Right lobe of liver (tissue), 6 donors: ENCODE measurements around the gene H6PD. TPM values are rescaled to one million over a fixed set of nuclear protein-coding genes. Genes with fewer than 3 reads are reported as not detected.
A peak's percentile ranks its signal among the peaks of the same experiment; 100 is the strongest.

ENCODE experiments used
- ATAC-seq, 4 donors: fragments of 200-7000 bp; cut with Tn5 transposase; one replicate each; pipeline ENCODE4 v1.9.1; 2020; ENCODE audit warnings: mild to moderate bottlenecking in 4 of 4, moderate library complexity in 4 of 4
- DNase-seq, 3 donors: peaks; one replicate each; pipeline ENCODE4 v3.0.0-alpha.2; 2020
- H3K27ac ChIP-seq, 3 donors: fragments of 200-600 bp; one replicate each; pipeline ENCODE4 v1.8.0; 2022
- H3K27me3 ChIP-seq, 2 donors: fragments of 200-600 bp; one replicate each; pipeline ENCODE4 v1.8.0; 2022
- H3K36me3 ChIP-seq, 4 donors: fragments of 200-600 bp; sonication (generic) in 1 of 4; one replicate each; pipeline versions ENCODE4 v1.5.1 to v1.8.0; 2017 to 2022; ENCODE audit warnings: control low read depth in 1 of 4
- H3K4me1 ChIP-seq, 4 donors: fragments of 200-600 bp; sonication (generic) in 1 of 4; one replicate each; pipeline versions ENCODE4 v1.5.1 to v1.8.0; 2017 to 2022; ENCODE audit warnings: control low read depth in 1 of 4
- H3K4me3 ChIP-seq, 3 donors: fragments of 200-600 bp; one replicate each; pipeline ENCODE4 v1.8.0; 2022
- H3K9me3 ChIP-seq, 4 donors: fragments of 200-600 bp; sonication (generic) in 1 of 4; one replicate each; pipeline versions ENCODE4 v1.5.1 to v1.8.0; 2017 to 2022; ENCODE audit warnings: control low read depth in 1 of 4
- CTCF ChIP-seq, 4 donors: fragments of 200-600 bp in 3 of 4; fragments of 450-650 bp in 1 of 4; IDR thresholded peaks; one replicate each; pipeline versions ENCODE4 v1.5.1 to v1.8.0; 2016 to 2022; ENCODE audit warnings: antibody characterized with exemption in 4 of 4, mild to moderate bottlenecking in 2 of 4
- POLR2A ChIP-seq: fragments of 450-650 bp; IDR thresholded peaks from one replicate; pipeline ENCODE4 v1.6.1; 2017; ENCODE audit warnings: antibody characterized with exemption, mild to moderate bottlenecking
- WGBS: methylation state at CpG from one replicate; pipeline ENCODE4 v1.1.6; 2018; ENCODE audit warnings: low coverage, low lambda C conversion rate; ENCODE audit not compliant: insufficient coverage; ENCODE audit errors: missing lambda C conversion rate; 5-methylcytosine and 5-hydroxymethylcytosine counted together
- intact Hi-C, 2 donors: fragments of 100-400 bp; cut with DNase I; formaldehyde crosslinking; loops; one replicate each; pipeline versions ENCODE4 v1.11.2 to v1.14.1; 2022
- total RNA-seq, 6 experiments: library from RNA; depleted of rRNA in 2 of 6; stranded (reverse); fragments of >200 nt in 2 of 6; fragmentation: NEBNext Ultra II Directional in 3 of 6; extraction: Animal tissue kit (Norgen Biotek cat#: 25700) in 3 of 6; gene quantifications; one replicate each; pipeline versions ENCODE4 v1.1.0 to v1.2.4, GENCODE V29; 2016 to 2023
- donor health status: DM: no; HTN: yes; CAD: no.
- donor health status: DM: no; HTN: no; CAD: no.
- donor health status: DM: no; HTN: no; CAD: no.
- donor health status: DM: no; HTN: yes; CAD: no.
- donor health status: DM: no; HTN: yes; CAD: no.

The H6PD gene
- total RNA-seq, 6 experiments from 2014 or later, result 102 to 158 (median 120) TPM

DNA sequence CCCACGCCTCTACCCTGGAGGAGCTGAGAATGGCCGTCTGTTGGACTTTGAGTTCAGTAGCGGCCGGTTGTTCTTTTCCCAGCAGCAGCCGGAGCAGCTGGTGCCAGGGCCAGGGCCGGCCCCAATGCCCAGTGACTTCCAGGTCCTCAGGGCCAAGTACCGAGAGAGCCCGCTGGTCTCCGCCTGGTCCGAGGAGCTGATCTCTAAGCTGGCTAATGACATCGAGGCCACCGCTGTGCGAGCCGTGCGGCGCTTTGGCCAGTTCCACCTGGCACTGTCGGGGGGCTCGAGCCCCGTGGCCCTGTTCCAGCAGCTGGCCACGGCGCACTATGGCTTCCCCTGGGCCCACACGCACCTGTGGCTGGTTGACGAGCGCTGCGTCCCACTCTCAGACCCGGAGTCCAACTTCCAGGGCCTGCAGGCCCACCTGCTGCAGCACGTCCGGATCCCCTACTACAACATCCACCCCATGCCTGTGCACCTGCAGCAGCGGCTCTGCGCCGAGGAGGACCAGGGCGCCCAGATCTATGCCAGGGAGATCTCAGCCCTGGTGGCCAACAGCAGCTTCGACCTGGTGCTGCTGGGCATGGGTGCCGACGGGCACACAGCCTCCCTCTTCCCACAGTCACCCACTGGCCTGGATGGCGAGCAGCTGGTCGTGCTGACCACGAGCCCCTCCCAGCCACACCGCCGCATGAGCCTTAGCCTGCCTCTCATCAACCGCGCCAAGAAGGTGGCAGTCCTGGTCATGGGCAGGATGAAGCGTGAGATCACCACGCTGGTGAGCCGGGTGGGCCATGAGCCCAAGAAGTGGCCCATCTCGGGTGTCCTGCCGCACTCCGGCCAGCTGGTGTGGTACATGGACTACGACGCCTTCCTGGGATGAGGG, 29.7 kb downstream of the H6PD start:
- peaks cover 15 to 70% (median 42%) of the 10 kb centered on the region in 4 donors for H3K36me3 ChIP-seq
- no peak overlapping the region for H3K4me3 ChIP-seq
- DNase-seq (peak in 1 of 3 donors; percentile 75), ATAC-seq (peak; percentile 11 to 78 (median 56))
- no peaks in the 10 kb centered on the region for H3K27me3 ChIP-seq
- no peak for TF ChIP-seq POLR2A
- TF ChIP-seq CTCF (IDR thresholded peaks at IDR 0.05), result no peak
- peaks cover 0 to 4% (median 0%) of the 10 kb centered on the region in 4 donors for H3K4me1 ChIP-seq
- 57% methylated on average over 4 of the region's 50 CpGs for WGBS
- intact Hi-C loops, result no loop called here
- no peak overlapping the region for H3K27ac ChIP-seq
- H3K9me3 ChIP-seq, result no peaks in the 10 kb centered on the region

DNA sequence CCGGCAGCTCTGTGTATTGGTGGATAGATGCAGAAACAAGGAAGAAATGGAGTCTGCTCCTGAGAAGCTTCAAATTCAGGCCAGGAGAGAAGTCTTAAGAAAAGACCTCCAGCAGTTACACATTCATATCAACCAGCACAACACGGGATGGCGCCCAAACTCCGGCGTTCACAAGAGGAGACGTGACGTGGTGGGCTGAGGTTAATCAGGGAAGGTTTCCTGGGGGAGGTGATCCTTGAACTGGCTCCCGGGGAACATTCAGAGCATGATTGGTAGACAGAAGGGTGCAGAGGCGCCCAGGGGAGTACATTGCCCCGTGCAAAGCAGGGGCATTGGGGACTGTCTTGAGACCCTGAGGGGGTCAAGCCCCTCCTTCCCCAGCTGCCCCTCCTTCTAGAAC, 30.5 kb downstream of the H6PD start:
- Histone ChIP-seq H3K27me3 (no peaks in the 10 kb centered on the region), H3K4me3 (no peak overlapping the region), H3K27ac (no peak overlapping the region), H3K36me3 (peaks cover 15 to 78% (median 46%) of the 10 kb centered on the region in 4 donors), H3K4me1 (peaks cover 0 to 4% (median 0%) of the 10 kb centered on the region in 4 donors), H3K9me3 (no peaks in the 10 kb centered on the region)
- 92% methylated on average over 5 of the region's 10 CpGs for WGBS
- intact Hi-C loops, result no loop called here
- no peak for ATAC-seq
- TF ChIP-seq CTCF (IDR thresholded peaks at IDR 0.05), result no peak
- TF ChIP-seq POLR2A, result no peak
- DNase-seq, result no peak

GRCh38 chr1:9265968-9266367, 31.4 kb downstream of the H6PD start:
- ATAC-seq, result no peak
- WGBS, result 80% methylated on average over 1 of the region's 12 CpGs
- peaks cover 15 to 80% (median 48%) of the 10 kb centered on the region in 4 donors for H3K36me3 ChIP-seq

DNA sequence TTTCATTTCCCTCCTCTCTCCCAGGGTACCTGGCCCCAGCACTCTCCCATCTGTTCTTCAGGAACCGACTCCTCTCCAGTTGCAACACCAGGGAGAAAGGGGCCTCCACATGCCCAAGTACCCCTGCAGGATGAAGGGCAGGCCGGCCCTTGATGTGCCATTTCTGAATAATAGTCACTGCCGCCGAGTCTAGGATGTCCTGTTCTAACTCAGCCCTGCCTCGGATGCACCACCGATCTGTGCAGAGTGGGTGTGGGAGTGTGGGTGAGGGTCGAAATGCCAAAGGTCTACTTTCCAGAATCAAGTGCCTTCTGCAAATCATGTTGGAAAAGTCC, 32.7 kb downstream of the H6PD start:
- H3K27ac ChIP-seq, result no peak overlapping the region
- H3K4me1 ChIP-seq, result peaks cover 0 to 4% (median 0%) of the 10 kb centered on the region in 4 donors
- WGBS, result 65% methylated on average over 5 of the region's 7 CpGs
- no peaks in the 10 kb centered on the region for H3K9me3 ChIP-seq
- no peaks in the 10 kb centered on the region for H3K27me3 ChIP-seq
- H3K36me3 ChIP-seq, result peaks cover 13 to 75% (median 45%) of the 10 kb centered on the region in 4 donors
- intact Hi-C loops, result no loop called here
- no peak overlapping the region for H3K4me3 ChIP-seq
- TF ChIP-seq CTCF (IDR thresholded peaks at IDR 0.05) (no peak), POLR2A (no peak)
- DNase-seq (no peak), ATAC-seq (no peak)

More at GRCh38 chr1:9265968-9266367, 31.4 kb downstream of the H6PD start:
- Histone ChIP-seq H3K27ac (no peak overlapping the region), H3K9me3 (no peaks in the 10 kb centered on the region), H3K27me3 (no peaks in the 10 kb centered on the region), H3K4me1 (peaks cover 0 to 4% (median 0%) of the 10 kb centered on the region in 4 donors), H3K4me3 (no peak overlapping the region)
- TF ChIP-seq CTCF (IDR thresholded peaks at IDR 0.05) (no peak), POLR2A (no peak)
- intact Hi-C loops, result no loop called here
- DNase-seq, result no peak
